Parathyroid adenoma (tissue), 2 donors: ENCODE data around the gene OBSCN.

ENCODE experiments used
- H2AFZ ChIP-seq: fragments of 300-600 bp; sonication (generic); one replicate; pipeline ENCODE4 v1.7.0; 2017; ENCODE audit warnings: antibody characterized with exemption, mild to moderate bottlenecking
- H3K27ac ChIP-seq: fragments of 300-600 bp; sonication (generic); one replicate; pipeline ENCODE4 v1.7.0; 2017
- H3K27me3 ChIP-seq: fragments of 300-600 bp; sonication (generic); one replicate; pipeline ENCODE4 v1.7.0; 2017; ENCODE audit warnings: low read length; ENCODE audit not compliant: control insufficient read depth, insufficient read depth
- H3K36me3 ChIP-seq: fragments of 300-600 bp; sonication (generic); one replicate; pipeline ENCODE4 v1.7.0; 2017; ENCODE audit warnings: low read length; ENCODE audit not compliant: control insufficient read depth, insufficient read depth
- H3K4me1 ChIP-seq: fragments of 300-600 bp; sonication (generic); one replicate; pipeline ENCODE4 v1.7.0; 2017; ENCODE audit warnings: control low read depth
- H3K4me2 ChIP-seq: fragments of 300-600 bp; sonication (generic); one replicate; pipeline ENCODE4 v1.7.0; 2017; ENCODE audit warnings: low read length
- H3K4me3 ChIP-seq: fragments of 300-600 bp; sonication (generic); one replicate; pipeline ENCODE4 v1.7.0; 2017; ENCODE audit warnings: low read depth, low read length
- H3K79me2 ChIP-seq: fragments of 300-600 bp; sonication (generic); one replicate; pipeline ENCODE4 v1.7.0; 2017; ENCODE audit warnings: control low read depth
- H3K9ac ChIP-seq: fragments of 300-600 bp; sonication (generic); one replicate; pipeline ENCODE4 v1.7.0; 2017; ENCODE audit warnings: mild to moderate bottlenecking
- H3K9me3 ChIP-seq: fragments of 300-600 bp; sonication (generic); one replicate; pipeline ENCODE4 v1.7.0; 2017; ENCODE audit warnings: low read length; ENCODE audit not compliant: control insufficient read depth
- TF ChIP-seq, protein P1 (sequence below): fragments of 300-600 bp; sonication (generic); IDR thresholded peaks from one replicate; pipeline ENCODE4 v1.7.0; 2017; ENCODE audit warnings: antibody characterized with exemption, mild to moderate bottlenecking
- donor health status: primary hyperparathyroidism.

OBSCN gene

DNA sequence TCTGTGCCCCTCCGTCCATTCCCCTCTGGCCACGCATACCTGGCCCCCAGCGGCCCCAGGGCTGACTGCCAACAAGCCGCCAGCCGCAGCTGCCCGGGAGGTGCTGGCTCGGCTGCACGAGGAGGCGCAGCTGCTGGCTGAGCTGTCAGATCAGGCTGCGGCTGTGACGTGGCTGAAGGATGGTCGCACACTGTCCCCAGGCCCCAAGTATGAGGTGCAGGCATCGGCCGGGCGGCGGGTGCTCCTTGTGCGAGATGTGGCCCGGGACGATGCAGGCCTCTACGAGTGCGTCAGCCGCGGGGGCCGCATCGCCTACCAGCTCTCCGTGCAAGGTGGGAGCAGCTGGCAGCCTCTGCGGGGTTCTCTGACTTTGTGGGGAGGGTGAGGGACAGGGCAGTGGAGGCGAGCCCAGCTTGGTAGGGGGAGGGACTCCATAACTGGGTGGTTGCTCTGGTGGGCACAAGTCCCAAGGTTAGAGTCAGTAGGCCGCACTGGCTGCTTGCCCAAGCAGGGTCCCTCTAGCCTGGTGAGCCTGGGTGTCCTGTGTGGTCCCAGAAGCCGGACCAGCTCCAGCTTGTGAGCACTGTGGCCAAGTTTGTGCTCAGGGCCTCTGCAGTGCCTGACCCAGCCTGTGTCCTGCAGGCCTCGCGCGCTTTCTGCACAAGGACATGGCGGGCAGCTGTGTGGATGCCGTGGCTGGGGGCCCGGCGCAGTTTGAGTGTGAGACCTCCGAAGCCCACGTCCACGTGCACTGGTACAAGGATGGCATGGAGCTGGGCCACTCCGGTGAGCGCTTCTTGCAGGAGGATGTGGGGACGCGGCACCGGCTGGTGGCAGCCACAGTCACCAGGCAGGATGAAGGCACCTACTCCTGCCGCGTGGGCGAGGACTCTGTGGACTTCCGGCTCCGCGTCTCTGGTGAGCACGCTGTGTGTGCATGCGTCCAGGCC, 8.8 kb downstream of the OBSCN start:
- H3K27ac ChIP-seq: no peak overlapping the region
- no peak overlapping the region for H3K9ac ChIP-seq
- no peaks in the 10 kb centered on the region for H3K36me3 ChIP-seq

DNA sequence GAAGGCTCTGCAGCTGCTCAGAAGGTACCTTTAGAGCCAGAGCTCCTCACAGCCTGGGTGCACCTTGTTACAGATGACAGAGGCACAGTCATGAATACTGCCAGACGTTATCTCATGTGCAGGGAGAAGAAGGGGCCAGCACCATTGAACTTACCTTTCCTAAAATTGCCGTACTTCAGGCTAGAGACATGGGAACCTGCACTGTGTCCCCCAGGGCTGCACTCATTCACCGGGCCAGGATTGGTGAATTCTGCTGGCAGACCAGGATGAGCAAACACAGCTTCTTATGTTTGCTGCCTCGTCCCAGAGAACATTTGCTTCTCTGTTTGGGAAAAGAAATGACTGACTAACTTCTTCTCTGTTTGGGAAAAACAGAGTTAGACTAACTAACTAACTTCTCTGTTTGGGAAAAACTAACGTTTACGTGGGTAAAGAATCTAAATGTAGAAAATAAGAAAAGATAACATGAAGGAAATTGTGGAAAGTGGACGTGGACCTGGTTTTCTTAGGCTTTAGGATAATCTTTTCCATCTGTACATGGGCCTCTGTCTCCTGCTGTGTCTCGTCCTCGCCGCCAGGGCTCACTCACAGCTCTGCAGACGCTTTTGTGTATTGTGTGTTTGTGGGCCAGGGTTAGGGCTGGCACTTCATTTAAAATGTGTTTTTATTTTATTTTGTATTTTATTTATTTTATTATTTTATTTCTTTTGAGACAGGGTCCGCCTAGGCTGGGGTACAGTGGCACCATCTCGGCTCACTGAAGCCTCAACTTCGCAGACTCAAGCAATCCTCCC, 9.9 kb downstream of the OBSCN start:
- Histone ChIP-seq H3K27ac (no peak overlapping the region), H3K27me3 (no peaks in the 10 kb centered on the region), H3K79me2 (no peaks in the 10 kb centered on the region), H3K9ac (no peak overlapping the region), H3K4me3 (no peak overlapping the region), H3K36me3 (no peaks in the 10 kb centered on the region), H3K4me2 (no peak overlapping the region), H2AFZ (no peak overlapping the region), H3K9me3 (no peaks in the 10 kb centered on the region), H3K4me1 (no peaks in the 10 kb centered on the region)
- TF ChIP-seq, protein P1, sequence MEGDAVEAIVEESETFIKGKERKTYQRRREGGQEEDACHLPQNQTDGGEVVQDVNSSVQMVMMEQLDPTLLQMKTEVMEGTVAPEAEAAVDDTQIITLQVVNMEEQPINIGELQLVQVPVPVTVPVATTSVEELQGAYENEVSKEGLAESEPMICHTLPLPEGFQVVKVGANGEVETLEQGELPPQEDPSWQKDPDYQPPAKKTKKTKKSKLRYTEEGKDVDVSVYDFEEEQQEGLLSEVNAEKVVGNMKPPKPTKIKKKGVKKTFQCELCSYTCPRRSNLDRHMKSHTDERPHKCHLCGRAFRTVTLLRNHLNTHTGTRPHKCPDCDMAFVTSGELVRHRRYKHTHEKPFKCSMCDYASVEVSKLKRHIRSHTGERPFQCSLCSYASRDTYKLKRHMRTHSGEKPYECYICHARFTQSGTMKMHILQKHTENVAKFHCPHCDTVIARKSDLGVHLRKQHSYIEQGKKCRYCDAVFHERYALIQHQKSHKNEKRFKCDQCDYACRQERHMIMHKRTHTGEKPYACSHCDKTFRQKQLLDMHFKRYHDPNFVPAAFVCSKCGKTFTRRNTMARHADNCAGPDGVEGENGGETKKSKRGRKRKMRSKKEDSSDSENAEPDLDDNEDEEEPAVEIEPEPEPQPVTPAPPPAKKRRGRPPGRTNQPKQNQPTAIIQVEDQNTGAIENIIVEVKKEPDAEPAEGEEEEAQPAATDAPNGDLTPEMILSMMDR: no peak

More for the DNA sequence above, 8.8 kb downstream of the OBSCN start:
- no peaks in the 10 kb centered on the region for H3K79me2 ChIP-seq
- no peak overlapping the region for H3K4me3 ChIP-seq
- H2AFZ ChIP-seq: no peak overlapping the region
- H3K4me1 ChIP-seq: no peaks in the 10 kb centered on the region
- no peaks in the 10 kb centered on the region for H3K27me3 ChIP-seq
- H3K4me2 ChIP-seq: no peak overlapping the region
- TF ChIP-seq, protein P1: no peak
- H3K9me3 ChIP-seq: no peaks in the 10 kb centered on the region

DNA sequence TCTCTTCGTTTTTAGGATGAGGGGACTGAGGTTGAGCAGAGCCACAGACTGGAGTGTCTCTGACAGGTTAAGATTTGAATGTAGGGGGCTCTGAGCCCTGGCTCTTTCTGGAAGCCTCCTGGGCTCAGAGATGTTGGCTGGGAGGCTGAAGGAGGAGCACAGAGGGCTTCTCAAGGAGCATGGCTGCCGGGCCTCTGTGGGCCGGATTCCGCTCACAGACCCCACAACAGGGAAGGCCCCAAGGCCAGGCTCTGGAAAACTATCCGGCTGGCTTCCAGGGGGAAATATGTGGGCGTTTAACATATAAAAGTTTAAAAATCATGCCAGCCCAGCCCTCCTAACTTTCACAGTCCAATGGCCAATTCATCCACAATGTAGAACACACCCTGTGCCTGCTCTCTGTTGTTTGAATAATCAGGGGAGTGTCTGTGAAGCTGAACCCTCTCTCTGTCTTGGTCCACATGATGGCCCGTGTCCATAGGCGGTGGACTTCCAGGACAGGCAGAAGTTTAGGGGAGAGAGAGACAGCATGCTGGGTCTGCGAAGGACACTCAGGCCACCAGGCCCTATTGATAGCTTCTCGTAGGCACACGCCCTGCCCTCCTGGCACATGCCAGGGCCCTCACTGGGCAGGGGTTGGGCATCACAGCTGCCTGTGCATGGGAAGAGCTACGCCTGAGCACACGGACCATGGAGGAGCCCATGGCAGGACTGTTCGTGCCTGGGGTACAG, 10.8 kb downstream of the OBSCN start:
- Histone ChIP-seq H3K4me2 (no peak overlapping the region), H3K27me3 (no peaks in the 10 kb centered on the region), H3K4me1 (no peaks in the 10 kb centered on the region), H3K9me3 (no peaks in the 10 kb centered on the region), H3K79me2 (no peaks in the 10 kb centered on the region), H3K4me3 (no peak overlapping the region), H3K9ac (no peak overlapping the region), H2AFZ (no peak overlapping the region), H3K36me3 (no peaks in the 10 kb centered on the region), H3K27ac (no peak overlapping the region)
- TF ChIP-seq, protein P1: no peak

DNA sequence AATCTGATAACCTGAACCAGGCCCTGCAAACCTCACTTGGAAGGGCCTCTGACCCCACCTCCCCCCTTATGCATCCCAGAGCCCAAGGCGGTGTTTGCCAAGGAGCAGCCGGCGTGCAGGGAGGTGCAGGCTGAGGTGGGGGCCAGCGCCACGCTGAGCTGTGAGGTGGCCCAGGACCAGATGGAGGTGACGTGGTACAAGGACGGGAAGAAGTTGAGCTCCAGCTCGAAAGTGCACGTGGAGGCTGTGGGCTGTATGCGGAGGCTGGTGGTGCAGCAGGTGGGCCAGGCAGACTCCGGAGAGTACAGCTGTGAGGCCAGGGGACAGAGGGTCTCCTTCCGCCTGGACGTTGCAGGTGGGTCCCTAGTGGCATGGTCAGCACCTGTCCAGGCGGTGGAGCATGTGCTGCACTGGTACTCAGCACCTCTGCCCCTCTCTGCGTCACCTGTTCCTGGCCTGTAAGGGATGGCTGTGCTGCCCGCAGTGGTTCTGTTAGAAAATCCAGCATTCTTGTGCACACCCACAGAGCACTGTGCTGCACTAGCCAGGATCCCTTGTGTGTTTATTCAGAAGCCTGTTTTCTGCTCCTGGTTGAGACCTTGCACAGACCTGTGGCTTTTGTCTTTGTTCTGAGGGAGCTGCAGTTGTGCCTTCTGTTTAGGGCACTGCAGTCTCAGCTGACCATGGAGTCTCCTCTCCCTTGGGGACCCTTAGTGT, 11.6 kb downstream of the OBSCN start:
- TF ChIP-seq, protein P1: no peak
- no peaks in the 10 kb centered on the region for H3K9me3 ChIP-seq
- H3K27me3 ChIP-seq: no peaks in the 10 kb centered on the region
- H3K4me3 ChIP-seq: no peak overlapping the region
- H2AFZ ChIP-seq: no peak overlapping the region
- no peak overlapping the region for H3K27ac ChIP-seq
- H3K36me3 ChIP-seq: no peaks in the 10 kb centered on the region
- H3K9ac ChIP-seq: no peak overlapping the region
- no peak overlapping the region for H3K4me2 ChIP-seq
- H3K79me2 ChIP-seq: no peaks in the 10 kb centered on the region
- no peaks in the 10 kb centered on the region for H3K4me1 ChIP-seq
